Erythroblast (primary cell): Measurements from ENCODE around the gene FABP7.
"Not testable (repeated sequence)": the region's sequence is repeated elsewhere in the genome, so short reads cannot be mapped to it uniquely, and the experiment has no call there.

Experiments
- DNase-seq, 2 experiments: peaks; one replicate each; lab custom pipeline; 2025; lab: John Stamatoyannopoulos, UW
- GATA1 ChIP-seq: IDR thresholded peaks from 2 replicates; pipeline ENCODE4 v1.6.1; 2011; ENCODE audit warnings: low read depth, mild to moderate bottlenecking, control low read depth, low read length, moderate library complexity
- POLR2A ChIP-seq: IDR thresholded peaks from 2 replicates; pipeline ENCODE4 v1.6.1; 2011; ENCODE audit warnings: mild to moderate bottlenecking, low read length

Gene FABP7

GRCh38 chr6:122779667-122780066 is at the start of gene FABP7:
FABP7 (plus strand) TSS chr6:122779716; CDS start chr6:122779795, 79 bp downstream.
- no peak for DNase-seq
- TF ChIP-seq GATA1: no peak
- TF ChIP-seq POLR2A: no peak

GRCh38 chr6:122730334-122730733 is 49.2 kb upstream of the FABP7 start:
- TF ChIP-seq POLR2A: no peak
- no peak for TF ChIP-seq GATA1
- DNase-seq: no peak

- TF ChIP-seq POLR2A (no peak), GATA1 (no peak)
- peak; percentile 31 to 37 for DNase-seq
These were observed 48.6 kb upstream of the FABP7 start for GRCh38 chr6:122730775-122731386.

GRCh38 chr6:122733259-122733658 is 46.3 kb upstream of the FABP7 start:
- TF ChIP-seq POLR2A (no peak), GATA1 (no peak)
- DNase-seq: no peak

- no peak for DNase-seq
- no peak for TF ChIP-seq GATA1
- TF ChIP-seq POLR2A: no peak
These were observed 44.8 kb upstream of the FABP7 start for GRCh38 chr6:122734529-122735395.

GRCh38 chr6:122735582-122735981 is 43.9 kb upstream of the FABP7 start:
- TF ChIP-seq GATA1 (no peak), POLR2A (no peak)
- DNase-seq: no peak

GRCh38 chr6:122736163-122736562 is 43.4 kb upstream of the FABP7 start:
- TF ChIP-seq GATA1 (no peak), POLR2A (no peak)
- no peak for DNase-seq

- no peak for DNase-seq
- TF ChIP-seq POLR2A: no peak
- no peak for TF ChIP-seq GATA1
These were observed 42.9 kb upstream of the FABP7 start for GRCh38 chr6:122736616-122737015.

GRCh38 chr6:122740091-122740490 is 39.4 kb upstream of the FABP7 start:
- TF ChIP-seq GATA1 (no peak), POLR2A (no peak)
- no peak for DNase-seq

- no peak for DNase-seq
- no peak for TF ChIP-seq GATA1
- TF ChIP-seq POLR2A: no peak
These were observed 38.6 kb upstream of the FABP7 start for GRCh38 chr6:122740936-122741335.

- not testable (repeated sequence) for DNase-seq
These were observed 35.3 kb upstream of the FABP7 start for GRCh38 chr6:122744247-122744646.

GRCh38 chr6:122744856-122745255 is 34.7 kb upstream of the FABP7 start:
- DNase-seq: not testable (repeated sequence)

- TF ChIP-seq GATA1: no peak
- TF ChIP-seq POLR2A: no peak
These were observed 32.8 kb upstream of the FABP7 start for GRCh38 chr6:122746688-122747087.

GRCh38 chr6:122747573-122747972 is 31.9 kb upstream of the FABP7 start:
- no peak for DNase-seq

More at GRCh38 chr6:122746688-122747087, 32.8 kb upstream of the FABP7 start:
- no peak for DNase-seq

GRCh38 chr6:122748945-122749344 is 30.6 kb upstream of the FABP7 start:
- peak in 1 of 2 experiments; percentile 5 for DNase-seq

More at GRCh38 chr6:122747573-122747972, 31.9 kb upstream of the FABP7 start:
- TF ChIP-seq POLR2A (no peak), GATA1 (no peak)
